ENCODE results near the gene HOXB3. TPM values are rescaled to one million over a fixed set of nuclear protein-coding genes. Genes with fewer than 3 reads are reported as not detected.
A peak's percentile ranks its signal among the peaks of the same experiment; 100 is the strongest.

HOXB3 gene
- total RNA-seq, 4 donors from 2014 or later = 10.6 to 30.0 (median 18.0) TPM

GRCh38 chr17:48617471-48618255, 27.6 kb upstream of the HOXB3 start:
- Histone ChIP-seq H3K4me3 (no peak overlapping the region), H3K36me3 (no peaks in the 10 kb centered on the region), H3K27ac (no peak overlapping the region), H3K4me1 (peaks cover 0 to 7% of the 10 kb centered on the region in 2 donors), H3K27me3 (peaks cover 38 to 80% of the 10 kb centered on the region in 2 donors), H3K9me3 (no peaks in the 10 kb centered on the region)
- intact Hi-C loops (cut with DNase I; ENCODE audit: low total_unique reads) = no loop called here
- no peak for TF ChIP-seq POLR2A (IDR thresholded peaks at IDR 0.05)
- no peak for TF ChIP-seq CTCF (IDR thresholded peaks at IDR 0.05)
- no peak for DNase-seq

GRCh38 chr17:48616717-48617470, 26.9 kb upstream of the HOXB3 start:
- TF ChIP-seq POLR2A (IDR thresholded peaks at IDR 0.05) (no peak), CTCF (IDR thresholded peaks at IDR 0.05) (no peak)
- intact Hi-C loops (cut with DNase I; ENCODE audit: low total_unique reads) = no loop called here
- Histone ChIP-seq H3K36me3 (no peaks in the 10 kb centered on the region), H3K4me1 (peaks cover 0 to 9% of the 10 kb centered on the region in 2 donors), H3K27me3 (peaks cover 45 to 80% of the 10 kb centered on the region in 2 donors), H3K9me3 (no peaks in the 10 kb centered on the region), H3K27ac (no peak overlapping the region), H3K4me3 (no peak overlapping the region)
- no peak for DNase-seq

- H3K4me1 ChIP-seq = peaks cover 0 to 9% of the 10 kb centered on the region in 2 donors
- TF ChIP-seq CTCF (IDR thresholded peaks at IDR 0.05) = no peak
- TF ChIP-seq POLR2A (IDR thresholded peaks at IDR 0.05) = no peak
- no peak overlapping the region for H3K4me3 ChIP-seq
- no peak for DNase-seq
- intact Hi-C loops (cut with DNase I; ENCODE audit: low total_unique reads) = no loop called here
- no peaks in the 10 kb centered on the region for H3K9me3 ChIP-seq
- H3K27ac ChIP-seq = no peak overlapping the region
- no peaks in the 10 kb centered on the region for H3K36me3 ChIP-seq
- peaks cover 48 to 80% of the 10 kb centered on the region in 2 donors for H3K27me3 ChIP-seq
Measured at GRCh38 chr17:48615963-48616716, 26.1 kb upstream of the HOXB3 start.

- Histone ChIP-seq H3K27ac (peak within 1 kb of the TSS in 1 of 2 donors; percentile 75), H3K4me3 (no peak within 1 kb of the TSS), H3K27me3 (peaks cover 53 to 84% of the 10 kb centered on the region in 2 donors), H3K9me3 (no peaks in the 10 kb centered on the region), H3K36me3 (no peaks in the 10 kb centered on the region), H3K4me1 (peaks cover 0 to 13% of the 10 kb centered on the region in 2 donors)
- DNase-seq = no peak
- TF ChIP-seq CTCF (IDR thresholded peaks at IDR 0.05) (no peak), POLR2A (IDR thresholded peaks at IDR 0.05) (no peak)
- intact Hi-C loops (cut with DNase I; ENCODE audit: low total_unique reads) = no loop called here
Measured at GRCh38 chr17:48615047-48615962, 25.3 kb upstream of the HOXB3 start, which contains the start of gene HOXB8. HOXB8 (minus strand) TSS chr17:48615292; CDS start chr17:48614704, 588 bp downstream.
